COR-L47 (cell line): Measurements from ENCODE around the gene TOR2A.

Experiments used
- DNase-seq: peaks from one replicate; lab custom pipeline; 2025; lab: John Stamatoyannopoulos, UW

Gene TOR2A

GRCh38 chr9:127698985-127699670 is 36.0 kb downstream of the TOR2A start:
- DNase-seq: no peak

- DNase-seq: no peak
Observed at GRCh38 chr9:127698386-127698785, 36.7 kb downstream of the TOR2A start.

GRCh38 chr9:127697575-127697974 is 37.5 kb downstream of the TOR2A start:
- no peak for DNase-seq

GRCh38 chr9:127694890-127695720 is 40.0 kb downstream of the TOR2A start:
- no peak for DNase-seq

DNA sequence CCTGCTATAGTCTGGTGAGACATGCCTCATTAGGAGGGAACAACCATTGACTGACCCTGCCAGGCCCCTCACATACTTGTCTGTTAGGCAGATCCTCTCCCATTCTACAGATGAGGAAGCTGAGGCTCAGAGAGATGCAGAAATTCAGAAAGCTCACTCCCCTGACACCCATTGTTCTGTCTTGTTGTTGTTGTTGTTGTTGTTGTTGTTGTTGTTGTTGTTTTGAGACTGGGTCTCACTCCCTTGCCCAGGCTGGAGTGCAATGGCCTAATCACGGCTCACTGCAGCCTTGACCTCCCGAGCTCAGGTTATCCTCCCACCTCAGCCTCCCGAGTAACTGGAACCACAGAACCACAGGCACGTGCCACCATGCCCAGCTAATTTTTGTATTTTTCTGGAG is 41.4 kb downstream of the TOR2A start:
- DNase-seq: no peak

DNA sequence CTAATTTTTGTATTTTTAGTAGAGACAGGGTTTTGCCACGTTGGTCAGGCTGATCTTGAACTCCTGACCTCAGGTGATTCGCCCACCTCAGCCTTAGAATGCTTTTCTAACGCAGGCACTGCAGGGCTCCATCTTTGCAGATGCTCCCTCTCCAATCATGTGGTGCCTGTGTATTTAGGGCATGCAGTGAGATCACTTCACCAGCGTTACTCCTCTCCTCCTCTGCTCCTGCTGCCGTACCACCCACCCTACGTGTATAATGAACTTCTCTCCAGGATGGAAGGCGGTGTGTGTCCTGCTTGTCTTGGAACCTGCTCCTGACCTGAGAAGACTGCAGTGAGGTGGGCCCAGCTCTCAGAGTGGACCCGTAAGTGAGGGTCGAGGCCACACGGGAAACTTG is 42.0 kb downstream of the TOR2A start:
- no peak for DNase-seq

DNA sequence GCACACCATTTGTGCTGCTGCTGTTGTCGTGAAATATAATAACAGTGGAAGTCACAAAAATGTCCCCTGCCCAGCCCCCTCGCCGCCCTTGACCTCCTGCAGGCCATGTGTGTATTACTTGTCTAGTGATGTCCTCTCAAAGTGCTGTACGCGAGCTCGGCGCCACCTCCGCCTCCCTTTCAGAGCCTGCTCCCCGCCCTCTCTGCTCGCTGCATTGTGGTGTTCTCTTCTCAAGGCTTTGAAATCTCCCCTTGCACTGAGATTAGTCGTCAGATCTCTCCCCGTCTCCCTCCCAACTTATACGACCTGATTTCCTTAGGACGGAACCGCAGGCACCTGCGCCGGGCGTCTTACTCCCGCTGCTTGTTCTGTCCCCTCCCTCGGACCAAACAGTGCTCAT is 43.0 kb downstream of the TOR2A start:
- DNase-seq: no peak

DNA sequence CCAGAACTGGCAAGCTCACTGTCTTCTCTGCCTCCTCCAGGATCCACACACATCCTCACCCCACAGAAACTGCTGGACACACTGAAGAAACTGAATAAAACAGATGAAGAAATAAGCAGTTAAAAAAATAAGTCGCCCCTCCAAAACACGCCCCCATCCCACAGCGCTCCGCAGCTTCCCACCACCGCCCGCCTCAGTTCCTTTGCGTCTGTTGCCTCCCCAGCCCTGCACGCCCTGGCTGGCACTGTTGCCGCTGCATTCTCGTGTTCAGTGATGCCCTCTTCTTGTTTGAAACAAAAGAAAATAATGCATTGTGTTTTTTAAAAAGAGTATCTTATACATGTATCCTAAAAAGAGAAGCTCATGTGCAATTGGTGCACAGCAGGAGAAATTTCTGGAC is 44.4 kb downstream of the TOR2A start:
- DNase-seq: no peak

DNA sequence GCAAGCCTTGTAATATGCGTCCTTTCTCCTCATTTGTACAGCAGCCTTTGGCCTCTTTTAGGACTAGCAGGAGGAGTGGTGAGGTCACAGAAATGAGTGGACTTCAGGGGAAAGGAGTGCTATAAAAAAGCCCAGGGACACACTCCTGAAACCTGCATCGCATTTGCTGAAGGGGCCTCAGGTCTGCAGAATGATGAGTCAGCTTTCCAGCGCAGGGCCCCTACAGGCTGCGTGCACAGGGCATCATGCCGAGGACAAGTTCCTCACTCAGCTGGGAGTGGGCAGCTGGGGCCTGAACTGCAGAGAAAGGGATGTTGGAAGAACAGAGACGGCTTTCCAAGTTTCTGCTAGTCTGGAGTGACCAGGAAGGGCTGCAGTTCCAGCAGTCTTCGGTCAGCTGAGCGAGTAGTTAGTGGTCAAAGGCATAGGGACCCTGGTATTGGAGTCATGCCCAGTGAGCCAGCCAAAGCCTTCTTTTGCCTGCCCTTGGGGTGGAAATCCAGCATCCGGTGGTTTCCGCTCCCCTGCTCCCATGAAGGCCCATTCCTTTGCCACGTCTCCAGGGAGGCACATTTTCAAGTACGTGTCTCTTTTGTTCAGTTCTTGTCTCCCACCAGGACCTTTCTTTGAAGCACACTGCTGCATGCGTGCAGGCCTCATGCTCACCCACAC is 45.6 kb downstream of the TOR2A start:
- no peak for DNase-seq

DNA sequence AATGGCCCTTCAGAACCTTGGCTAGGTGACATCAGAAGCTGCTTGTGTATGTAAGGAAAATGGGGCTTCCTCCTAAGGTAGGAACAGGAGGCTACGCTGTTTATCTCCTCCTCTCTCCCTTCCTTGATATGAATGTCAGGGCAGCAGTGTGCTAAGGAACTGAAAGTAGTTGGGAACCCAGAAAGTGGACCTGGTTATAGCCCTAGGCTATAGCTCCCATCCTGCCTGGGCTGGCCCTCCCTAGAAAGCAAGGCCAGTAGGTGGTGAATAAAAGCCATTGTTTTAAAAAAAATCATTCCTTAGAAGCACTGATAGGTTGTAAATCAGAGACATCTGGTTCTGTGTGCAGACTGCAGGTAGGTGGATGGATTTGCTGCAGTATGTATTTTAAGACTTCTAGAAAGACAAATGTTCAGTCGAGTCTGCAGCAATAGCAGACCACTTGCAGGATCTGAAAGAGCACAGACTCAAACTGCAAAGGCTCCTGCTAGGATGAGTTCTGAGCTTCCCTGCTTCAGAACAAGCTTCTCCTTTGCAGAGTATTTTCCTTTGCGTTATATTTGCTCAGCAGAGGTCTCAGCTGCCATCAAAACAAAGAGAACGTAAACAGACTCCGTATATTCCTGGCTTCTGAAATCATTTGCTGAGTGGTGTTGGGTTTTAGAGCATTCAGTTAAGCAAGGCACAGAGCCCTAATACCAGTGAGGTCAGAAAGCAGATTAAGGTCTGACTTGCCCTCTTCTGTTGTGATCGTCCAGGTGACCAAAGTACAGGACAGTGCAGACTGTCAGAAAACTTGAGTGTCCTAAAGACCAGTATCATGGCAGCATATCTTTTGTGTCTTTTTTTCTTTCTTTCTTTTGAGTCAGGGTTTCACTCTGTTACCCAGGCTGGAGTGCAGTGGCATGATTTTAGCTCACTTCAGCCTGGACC is 48.4 kb downstream of the TOR2A start:
- no peak for DNase-seq

DNA sequence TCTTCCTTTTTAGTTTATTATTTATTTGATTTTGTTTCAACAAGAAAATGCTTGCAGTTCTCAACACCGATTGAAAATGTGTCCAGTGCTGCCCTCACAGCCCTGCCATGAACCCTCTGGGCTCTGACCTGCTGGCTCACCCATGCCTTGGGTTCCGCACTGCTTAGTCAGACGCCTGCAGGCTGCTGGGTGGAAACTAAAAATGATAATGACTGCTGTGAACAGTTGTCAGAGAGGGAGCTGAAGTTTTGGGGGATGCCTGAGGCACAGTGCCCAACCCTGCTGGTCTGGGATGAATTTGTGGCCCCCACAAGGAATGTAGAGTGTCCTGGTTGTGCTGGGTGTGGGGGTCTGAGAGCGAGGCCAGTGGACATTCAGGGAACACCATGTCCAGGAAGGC is 50.5 kb downstream of the TOR2A start:
- DNase-seq: no peak

GRCh38 chr9:127683723-127684122 is 51.4 kb downstream of the TOR2A start:
- DNase-seq: no peak

DNA sequence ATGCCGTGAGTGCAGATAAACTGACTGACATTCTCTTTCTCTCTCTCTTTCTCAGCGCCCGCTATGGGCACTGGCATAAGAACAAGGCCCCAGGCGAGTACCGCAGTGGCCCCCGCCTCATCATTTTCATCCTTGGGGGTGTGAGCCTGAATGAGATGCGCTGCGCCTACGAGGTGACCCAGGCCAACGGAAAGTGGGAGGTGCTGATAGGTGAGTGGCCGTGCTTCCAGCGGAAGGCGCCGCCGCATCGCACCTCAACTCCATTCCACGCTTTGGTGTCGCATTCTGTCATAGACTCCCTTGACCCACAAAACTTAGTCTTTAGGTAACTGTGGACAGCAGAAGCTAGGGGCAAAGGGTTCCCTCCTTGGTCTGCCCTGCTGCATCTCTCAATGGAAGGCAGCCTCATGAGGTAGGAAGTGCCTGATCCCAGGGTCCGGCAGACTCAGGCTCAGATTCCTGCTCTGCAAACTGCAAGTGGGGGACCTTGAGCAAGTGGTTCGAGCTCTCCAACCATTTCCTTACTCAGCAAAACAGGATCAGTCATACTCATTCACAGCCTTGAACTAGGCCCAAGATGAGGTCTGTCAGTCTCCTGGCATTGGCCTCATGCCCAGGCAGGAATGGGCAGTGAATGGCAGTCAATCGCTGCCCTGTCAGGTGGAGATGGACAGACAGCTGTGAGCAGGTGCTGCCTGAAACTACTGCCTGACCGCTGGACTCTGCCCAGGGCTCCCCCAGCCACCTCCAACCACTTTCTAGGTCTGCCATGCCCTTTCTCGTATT is 52.5 kb downstream of the TOR2A start:
- DNase-seq: no peak
